ENCODE data around the gene CACNA2D4.

The CACNA2D4 gene

GRCh38 chr12:1918884-1919236 is 408 bp upstream of the CACNA2D4 start:
- DNase-seq (ENCODE audit: low read depth), result no peak

- DNase-seq (ENCODE audit: low read depth), result no peak
These were observed 1.0 kb downstream of the CACNA2D4 start for GRCh38 chr12:1917172-1918070.

- DNase-seq (ENCODE audit: low read depth), result no peak
These were observed 1.9 kb downstream of the CACNA2D4 start for GRCh38 chr12:1916371-1917171.

GRCh38 chr12:1915082-1915968 is 3.1 kb downstream of the CACNA2D4 start:
- DNase-seq (ENCODE audit: low read depth), result no peak

- no peak for DNase-seq (ENCODE audit: low read depth)
These were observed 4.1 kb downstream of the CACNA2D4 start for GRCh38 chr12:1914114-1914911.

GRCh38 chr12:1913377-1914113 is 4.9 kb downstream of the CACNA2D4 start:
- DNase-seq (ENCODE audit: low read depth), result no peak

- no peak for DNase-seq (ENCODE audit: low read depth)
These were observed 5.7 kb downstream of the CACNA2D4 start for GRCh38 chr12:1912580-1913376.

GRCh38 chr12:1911598-1912575 is 6.6 kb downstream of the CACNA2D4 start:
- no peak for DNase-seq (ENCODE audit: low read depth)

GRCh38 chr12:1910468-1910867 is 8.0 kb downstream of the CACNA2D4 start:
- no peak for DNase-seq (ENCODE audit: low read depth)

- DNase-seq (ENCODE audit: low read depth), result no peak
These were observed 9.7 kb downstream of the CACNA2D4 start for GRCh38 chr12:1908758-1909157.

GRCh38 chr12:1907652-1908611 is 10.5 kb downstream of the CACNA2D4 start:
- DNase-seq (ENCODE audit: low read depth), result no peak

GRCh38 chr12:1906579-1906978 is 11.9 kb downstream of the CACNA2D4 start:
- no peak for DNase-seq (ENCODE audit: low read depth)

- DNase-seq (ENCODE audit: low read depth), result no peak
These were observed 13.6 kb downstream of the CACNA2D4 start for GRCh38 chr12:1904875-1905274.

GRCh38 chr12:1896964-1897363 is 21.5 kb downstream of the CACNA2D4 start:
- no peak for DNase-seq (ENCODE audit: low read depth)

GRCh38 chr12:1890810-1891209 is 27.6 kb downstream of the CACNA2D4 start:
- DNase-seq (ENCODE audit: low read depth), result no peak

GRCh38 chr12:1890119-1890703 is 28.2 kb downstream of the CACNA2D4 start:
- no peak for DNase-seq (ENCODE audit: low read depth)

- no peak for DNase-seq (ENCODE audit: low read depth)
These were observed 29.5 kb downstream of the CACNA2D4 start for GRCh38 chr12:1888923-1889322.

Measured in stimulated activated CD8-positive, alpha-beta memory T cell treated with anti-CD3 and anti-CD28 coated beads, Interleukin-12 subunit alpha, Interleukin-12 subunit beta, amount 100 ng/mL, for 4 hours (primary cell).